Activated CD8-positive, alpha-beta memory T cell treated with anti-CD3 and anti-CD28 coated beads, Interleukin-2, amount 50 U/mL, for 24 hours (primary cell): Measurements from ENCODE around the gene KMT2E.

Experiments
- DNase-seq: peaks from one replicate; pipeline ENCODE4 v3.0.0-alpha.2; 2020; ENCODE audit errors: extremely low read depth

The KMT2E gene

GRCh38 chr7:105009667-105010503 is 4.1 kb upstream of the KMT2E start:
- no peak for DNase-seq

DNA sequence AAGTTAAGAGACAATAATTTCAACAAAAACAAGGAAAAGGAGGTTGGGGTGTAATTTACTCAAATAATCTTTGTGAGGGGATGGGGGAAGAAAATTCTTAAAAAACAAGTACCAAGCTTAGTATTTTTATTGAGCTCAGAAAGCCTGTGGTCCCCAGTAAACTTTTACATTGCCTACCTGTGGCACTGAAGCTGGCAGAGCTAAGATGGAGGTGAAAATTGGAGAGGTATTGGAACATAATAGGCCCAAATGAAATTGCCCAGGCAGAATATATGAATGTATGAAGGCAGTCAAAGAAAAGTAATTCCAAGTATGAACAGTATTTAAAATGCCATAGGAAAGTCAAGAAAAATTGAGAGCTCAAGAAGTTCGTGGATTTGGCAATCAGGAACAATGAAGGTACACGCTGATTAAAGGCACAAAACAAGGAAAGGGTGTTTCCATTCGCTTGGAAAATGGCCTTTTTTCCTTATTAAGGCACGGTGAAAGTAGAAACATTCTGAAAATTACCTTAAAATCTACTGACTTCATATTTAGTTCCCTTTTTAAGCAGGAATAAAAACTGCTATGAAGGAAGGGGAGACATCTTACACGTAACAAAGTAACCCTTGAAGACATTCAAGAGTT is 3.4 kb upstream of the KMT2E start:
- no peak for DNase-seq

DNA sequence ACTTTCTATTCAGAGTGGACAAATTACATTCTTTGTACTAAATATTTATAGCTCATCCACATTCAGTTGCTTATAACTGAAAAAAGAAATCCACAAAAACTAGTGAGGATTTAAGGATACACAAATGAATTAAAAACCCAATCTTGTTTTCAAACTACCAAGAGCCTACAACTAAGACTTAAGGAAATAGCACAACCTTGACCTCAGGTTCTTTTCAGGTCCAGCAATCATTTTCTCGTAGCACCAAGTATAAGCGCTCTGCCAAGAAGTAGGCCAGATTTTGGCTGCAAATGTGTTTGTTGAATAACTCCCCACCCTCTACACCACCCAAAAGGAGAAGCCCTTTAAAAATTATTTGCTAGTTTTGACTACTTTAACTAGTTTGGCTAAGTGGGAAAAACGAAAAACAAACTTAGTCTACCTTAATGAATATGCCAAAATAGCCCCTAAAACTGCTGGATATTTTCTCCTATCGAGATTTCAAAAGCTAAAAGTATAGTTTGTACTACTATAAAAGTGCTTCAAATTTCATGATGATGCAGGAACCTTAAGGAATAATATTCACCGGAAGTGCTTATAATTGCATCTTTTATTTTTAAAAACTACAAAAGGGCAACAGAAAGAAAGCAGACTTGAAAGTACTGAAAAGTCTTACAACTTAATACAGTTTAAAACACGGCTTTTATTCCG is 2.7 kb upstream of the KMT2E start:
- no peak for DNase-seq

DNA sequence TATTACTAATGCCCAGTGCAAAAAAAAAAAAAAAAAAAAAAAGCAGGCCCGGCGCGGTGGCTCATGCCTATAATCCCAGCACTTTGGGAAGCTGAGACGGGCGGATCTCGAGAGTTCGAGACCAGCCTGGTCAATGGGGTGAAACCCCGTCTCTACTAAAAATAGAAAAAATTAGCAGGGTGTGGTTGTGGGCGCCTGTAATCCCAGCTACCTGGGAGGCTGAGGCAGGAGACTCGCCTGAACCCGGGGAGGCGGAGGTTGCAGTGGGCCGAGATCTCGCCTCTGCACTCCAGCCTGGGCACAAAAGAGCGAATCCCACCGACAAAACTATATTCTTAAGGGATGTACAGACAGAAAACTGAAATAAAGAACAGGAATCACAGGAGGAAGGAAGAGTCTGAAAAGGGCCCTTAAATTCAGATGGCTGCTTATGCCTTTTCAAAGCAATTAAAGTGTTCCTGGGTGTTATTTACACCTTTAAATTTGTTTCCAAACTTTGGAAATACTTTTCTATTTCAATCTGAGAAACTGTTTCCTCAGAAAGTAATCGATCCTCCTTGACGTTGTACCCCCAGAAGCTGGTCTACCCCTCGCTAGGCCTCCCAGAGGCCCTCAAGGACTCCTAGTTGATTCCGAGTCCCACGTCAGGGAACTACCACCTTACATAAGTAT is 2.0 kb upstream of the KMT2E start:
- DNase-seq = no peak

DNA sequence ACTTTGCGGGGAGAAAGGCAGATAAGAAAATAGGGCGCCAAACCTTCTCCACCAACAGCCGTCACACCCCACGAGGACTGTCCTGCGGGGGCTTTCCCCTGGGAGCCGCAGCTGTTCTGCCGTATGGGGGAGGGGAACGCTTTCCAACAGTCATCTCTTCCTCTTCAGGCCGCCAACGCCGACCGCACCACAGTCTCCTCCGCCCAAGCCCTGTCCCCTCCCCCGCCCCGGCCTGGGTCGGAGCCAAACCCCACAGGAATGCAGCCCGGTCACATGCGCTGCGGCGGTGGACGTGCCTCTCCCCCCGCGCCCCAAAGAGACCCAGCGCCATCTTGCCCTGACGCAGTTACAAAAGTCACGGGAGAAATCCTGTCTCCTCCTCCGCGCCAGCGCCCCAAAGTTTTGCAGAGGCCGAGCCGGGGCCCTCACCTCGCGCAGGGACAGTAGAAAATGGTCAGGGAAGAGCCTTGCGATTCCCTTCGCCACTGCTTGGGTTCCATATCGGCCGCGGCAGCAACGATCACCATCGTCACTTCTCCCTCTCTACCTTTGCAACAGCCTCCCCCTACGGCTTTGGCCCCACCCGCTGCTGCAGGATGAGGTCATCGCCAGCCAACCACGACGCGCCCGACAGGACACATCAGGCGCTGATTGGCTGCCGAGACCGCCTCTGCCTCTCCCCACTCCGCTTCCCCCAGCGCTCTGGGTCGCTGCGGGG is 1.3 kb upstream of the KMT2E start:
- DNase-seq = peak; percentile 99

DNA sequence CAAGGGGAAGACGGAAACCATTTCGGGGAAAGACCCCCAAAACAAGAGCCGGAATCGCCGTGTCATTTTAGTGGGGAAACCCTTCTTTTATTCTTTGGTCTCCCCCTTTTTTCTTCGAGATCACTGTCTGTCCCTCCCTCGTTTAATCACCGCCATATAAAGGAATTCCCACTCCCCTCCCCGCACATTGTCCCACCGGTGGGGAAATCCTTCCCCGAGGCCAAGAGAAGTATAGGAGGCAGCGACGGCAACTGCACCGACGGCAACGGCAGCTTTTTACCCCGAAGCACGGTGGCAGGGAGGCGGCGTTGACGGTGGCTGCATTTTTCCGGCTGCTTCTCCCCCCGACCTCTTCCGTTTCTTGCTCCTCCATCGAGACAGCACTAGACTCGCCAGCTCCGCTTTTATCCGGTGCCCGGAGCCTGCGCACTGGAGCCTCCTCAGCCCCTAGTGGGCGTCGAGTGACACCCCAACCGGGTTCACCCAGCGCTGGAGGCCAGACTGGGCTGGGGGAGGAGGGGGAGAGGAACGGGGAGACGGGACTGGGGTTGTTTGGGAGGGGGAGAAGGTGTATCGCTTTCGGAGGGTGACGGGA is 687 bp upstream of the KMT2E start:
- DNase-seq = peak; percentile 86

DNA sequence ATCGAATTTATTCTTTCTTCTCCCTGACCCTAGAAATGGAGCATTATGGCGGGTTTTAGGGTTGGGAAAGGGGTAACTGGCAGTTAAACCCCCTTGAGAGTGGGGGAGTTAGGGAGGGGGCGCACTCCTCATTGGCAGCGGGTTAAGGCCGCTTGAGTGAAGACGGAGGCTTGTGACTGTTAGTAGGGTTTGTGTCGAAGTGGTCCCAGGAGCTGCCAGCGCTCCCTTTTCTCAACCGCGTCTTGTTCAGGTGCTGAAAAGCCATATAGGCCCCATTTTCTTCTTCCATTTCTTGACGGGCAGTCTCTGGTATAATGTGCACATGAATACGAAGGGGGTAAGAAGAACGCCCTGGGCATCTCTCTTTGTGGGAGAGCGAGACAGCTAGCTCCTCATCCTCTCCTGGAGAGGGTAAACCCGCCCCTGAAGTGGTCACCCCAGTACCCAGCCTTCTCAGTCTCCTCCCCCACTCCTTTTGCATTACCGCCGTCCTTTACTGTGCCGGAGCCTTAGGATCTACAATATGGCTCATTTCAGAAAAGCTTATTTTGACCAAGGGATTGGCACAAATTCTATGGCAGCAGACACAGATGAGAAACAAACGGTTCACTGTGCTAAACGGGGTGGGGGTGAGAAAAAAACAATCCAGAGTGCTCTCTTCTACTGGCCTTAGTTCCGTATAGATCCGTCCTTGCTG is 836 bp downstream of the KMT2E start:
- DNase-seq = no peak

GRCh38 chr7:105015390-105015965 is 1.5 kb downstream of the KMT2E start:
- DNase-seq = no peak

DNA sequence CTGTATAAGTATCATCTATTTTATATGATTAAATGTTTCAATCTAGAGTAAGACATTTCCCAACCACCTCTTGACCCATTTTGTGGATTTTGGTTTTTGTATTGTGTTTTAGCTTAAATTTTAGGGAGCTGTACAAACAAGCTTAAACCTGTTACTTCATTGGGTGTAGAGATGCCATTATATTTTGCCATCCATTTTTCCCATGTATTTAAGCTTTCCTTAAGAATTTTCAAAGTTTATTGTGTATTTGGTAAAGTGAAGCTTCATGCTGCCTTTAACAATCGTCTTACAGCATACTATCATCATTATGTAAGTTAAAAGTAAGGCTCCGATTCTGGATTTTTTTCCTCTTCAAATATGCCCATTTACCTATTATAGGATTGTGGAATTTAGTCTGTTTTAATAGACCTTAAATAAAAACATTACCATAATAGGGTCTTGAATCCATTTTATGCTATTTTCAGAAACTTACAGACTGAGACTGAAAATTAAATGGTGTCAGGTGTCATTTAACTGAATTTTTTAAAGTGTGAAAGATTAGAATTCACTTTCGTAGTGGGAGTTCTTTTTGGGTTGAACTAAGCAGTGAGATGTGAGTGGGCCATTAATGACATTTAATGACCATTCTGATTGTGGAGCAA is 2.2 kb downstream of the KMT2E start:
- no peak for DNase-seq

- DNase-seq = no peak
These were observed 3.0 kb downstream of the KMT2E start for GRCh38 chr7:105016709-105017656.

DNA sequence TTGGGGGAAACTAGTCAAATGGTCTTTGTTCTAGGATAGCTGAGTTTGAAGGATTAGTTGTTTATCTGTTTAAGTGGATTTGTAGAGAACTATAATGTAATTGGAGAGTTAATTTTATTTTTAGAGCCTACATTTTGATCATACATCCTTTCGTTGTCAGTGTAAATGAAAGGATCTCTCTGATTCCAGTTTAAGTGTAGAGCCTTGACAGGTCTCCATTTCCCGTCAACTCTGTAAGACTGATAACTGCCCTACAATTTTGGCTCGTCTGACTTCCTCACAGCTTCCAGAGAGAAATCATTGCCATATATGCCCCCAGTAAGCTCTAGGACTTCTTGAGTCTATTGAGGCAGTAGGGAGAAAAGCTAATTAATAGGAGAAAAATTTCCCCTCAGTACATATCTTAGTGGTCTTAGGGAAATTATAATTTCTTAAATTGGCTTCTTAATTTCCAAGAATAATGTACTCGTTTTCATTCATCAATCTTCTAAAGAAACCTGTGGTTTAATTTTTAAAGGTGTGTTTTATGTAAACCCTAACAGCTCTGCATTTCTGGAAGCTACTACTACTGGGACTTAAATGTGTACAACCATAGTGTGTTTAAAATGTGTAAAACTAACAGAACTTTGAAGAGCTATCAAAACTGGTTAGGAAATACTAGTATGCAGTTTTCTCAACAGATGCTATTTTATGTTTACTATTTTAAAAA is 3.8 kb downstream of the KMT2E start:
- DNase-seq = no peak

- no peak for DNase-seq
These were observed 5.3 kb downstream of the KMT2E start for GRCh38 chr7:105019269-105019668.

DNA sequence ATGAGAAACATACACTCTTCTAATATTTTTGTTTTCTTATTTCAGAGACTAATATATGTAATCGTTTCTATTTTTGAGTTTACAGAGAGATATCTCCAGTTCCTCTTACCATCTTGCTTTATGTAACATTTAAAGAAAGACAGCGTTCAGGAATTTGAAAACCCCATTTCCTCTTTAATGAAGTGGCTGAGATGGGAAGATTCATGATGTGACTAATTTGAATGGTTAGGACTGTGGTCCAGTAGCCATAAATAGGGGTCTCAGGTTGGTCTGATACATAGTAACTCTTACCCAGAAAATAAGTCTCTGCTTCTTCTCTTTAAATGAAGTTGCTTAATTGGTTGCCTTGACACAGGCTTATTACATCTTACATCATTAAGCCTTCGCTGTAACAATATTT is 6.9 kb downstream of the KMT2E start:
- no peak for DNase-seq

DNA sequence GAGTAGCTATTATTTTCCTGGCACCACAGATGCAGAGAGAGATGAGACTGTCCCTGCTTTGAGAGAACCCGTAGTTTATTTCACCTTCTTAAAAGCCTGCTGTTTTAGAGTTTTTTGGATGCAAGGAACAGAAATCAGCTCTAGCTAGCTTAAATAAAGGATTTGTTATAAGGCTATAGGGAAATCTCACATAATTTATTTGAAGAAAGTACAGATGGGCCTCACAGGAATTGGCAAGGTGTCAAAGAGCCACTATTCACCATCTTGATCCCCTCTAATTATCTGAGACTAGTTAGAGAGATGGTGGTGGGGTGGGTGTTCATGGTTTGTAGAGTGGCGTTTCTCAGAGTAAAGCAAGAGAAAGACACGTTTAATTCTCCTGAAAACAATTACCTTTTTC is 7.3 kb downstream of the KMT2E start:
- DNase-seq = no peak

GRCh38 chr7:105021967-105022366 is 8.0 kb downstream of the KMT2E start:
- no peak for DNase-seq

- no peak for DNase-seq
These were observed 8.5 kb downstream of the KMT2E start for GRCh38 chr7:105022458-105022857.

GRCh38 chr7:105024734-105025133 is 10.7 kb downstream of the KMT2E start:
- no peak for DNase-seq

DNA sequence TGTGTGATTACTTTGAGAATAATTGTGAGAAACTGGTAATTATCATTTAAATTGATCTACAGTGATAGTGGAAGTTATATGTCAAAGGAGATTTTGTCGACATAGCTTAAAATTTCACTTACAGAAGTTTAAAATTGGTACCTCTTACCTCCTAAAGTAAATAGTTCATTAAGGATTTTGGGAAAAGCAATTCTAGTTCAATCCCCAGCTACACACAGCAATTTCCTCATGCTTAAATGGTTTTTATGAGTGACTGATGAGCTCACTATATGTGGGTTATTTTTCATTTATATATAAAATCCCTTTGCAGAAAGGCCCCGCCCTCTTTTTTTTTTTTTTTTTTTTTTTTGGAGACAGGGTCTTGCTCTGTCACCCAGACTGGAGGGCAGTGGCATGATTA is 12.7 kb downstream of the KMT2E start:
- DNase-seq = no peak
